ENCODE data around the gene UPK3BL2.
"Not testable (repeated sequence)": the region's sequence is repeated elsewhere in the genome, so short reads cannot be mapped to it uniquely, and the experiment has no call there.

The UPK3BL2 gene

GRCh38 chr7:102543596-102543995, at the start of gene UPK3BL2:
Gene UPK3BL2 (minus strand): TSS chr7:102543696. CDS start chr7:102543636, 60 bp downstream.
- not testable (repeated sequence) for DNase-seq (ENCODE audit: low read depth)

DNA sequence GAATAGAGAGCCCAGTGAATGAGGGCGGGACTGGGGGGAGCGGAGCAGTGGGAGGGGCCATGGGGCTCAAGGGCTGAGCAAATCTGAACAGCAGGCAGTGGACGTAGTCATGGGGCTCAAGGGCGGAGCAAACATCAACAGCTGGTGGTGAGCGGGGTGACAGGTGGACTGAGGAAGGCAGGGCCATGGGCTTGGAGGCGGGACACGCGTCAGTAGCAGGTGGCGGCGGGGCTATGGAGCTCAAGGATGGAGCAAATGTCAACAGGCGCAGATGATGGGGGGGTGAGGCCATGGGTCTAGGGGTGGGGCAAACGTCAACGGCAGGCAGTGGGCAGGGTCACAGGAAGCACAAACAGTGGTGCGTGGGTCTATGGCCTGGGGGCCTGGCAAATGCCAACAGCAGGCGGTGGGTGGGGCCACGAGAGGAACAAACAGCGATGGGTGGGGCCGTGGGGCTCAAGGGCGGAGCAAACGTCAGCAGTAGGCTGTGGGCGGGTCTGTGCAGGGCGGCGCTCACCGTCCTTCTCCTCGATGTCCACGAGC, 49.1 kb upstream of the UPK3BL2 start:
- not testable (repeated sequence) for DNase-seq (ENCODE audit: low read depth)

DNA sequence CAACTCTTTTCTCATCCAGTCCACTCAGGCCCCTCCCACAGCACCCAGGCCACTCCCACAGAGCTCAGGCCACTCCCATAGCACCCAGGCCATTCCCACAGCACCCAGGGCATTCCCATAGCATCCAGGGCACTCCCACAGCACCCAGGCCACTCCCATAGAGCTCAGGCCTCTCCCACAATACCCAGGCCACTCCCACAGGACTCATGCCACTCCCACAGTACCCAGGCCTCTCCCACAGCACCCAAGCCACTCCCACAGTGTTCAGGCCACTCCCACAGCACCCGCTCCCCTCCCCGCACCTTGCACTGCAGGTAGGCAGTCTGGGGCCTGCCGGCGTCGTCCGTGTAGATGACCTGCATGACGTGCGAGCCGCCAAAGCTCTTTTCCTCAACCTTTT, 46.4 kb upstream of the UPK3BL2 start:
- not testable (repeated sequence) for DNase-seq (ENCODE audit: low read depth)

DNA sequence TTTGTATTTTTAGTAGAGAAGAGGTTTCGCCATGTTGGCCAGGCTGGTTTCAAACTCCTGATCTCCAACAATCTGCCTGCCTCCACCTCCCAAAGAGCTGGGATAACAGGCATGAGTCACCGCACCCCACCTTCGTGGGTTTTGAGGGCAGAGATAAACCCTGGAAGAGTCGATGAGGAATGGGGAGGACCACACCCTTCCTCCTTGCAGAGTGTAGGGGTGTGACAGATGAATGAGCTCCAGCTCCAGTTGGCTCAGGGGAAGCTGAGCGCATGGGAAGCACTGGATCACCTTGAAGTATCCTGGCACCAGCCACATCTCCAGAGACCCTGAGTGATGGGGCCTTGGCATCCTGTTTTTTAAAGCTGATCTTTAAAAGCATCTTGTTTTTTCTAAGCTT, 40.0 kb upstream of the UPK3BL2 start:
- not testable (repeated sequence) for DNase-seq (ENCODE audit: low read depth)

DNA sequence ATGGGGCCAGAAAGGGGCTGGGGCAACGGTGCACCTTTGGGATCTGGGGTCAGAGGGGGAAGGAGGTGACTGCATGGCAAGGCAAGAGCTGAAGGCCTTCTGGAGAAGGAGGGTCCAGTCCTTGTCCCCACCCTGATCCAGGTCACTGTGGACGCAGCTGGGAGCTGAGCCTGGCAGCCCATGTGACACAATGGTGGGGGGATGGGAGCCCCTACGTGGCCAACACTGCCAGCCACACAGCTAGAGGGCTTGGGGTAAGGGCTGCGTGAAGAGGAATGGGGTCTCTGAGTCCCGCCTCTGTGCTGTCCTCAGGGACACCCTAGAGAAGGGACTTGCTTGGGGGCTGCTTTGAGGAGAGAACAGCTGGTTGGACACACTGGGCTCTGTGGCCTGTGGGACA, 38.2 kb upstream of the UPK3BL2 start:
- DNase-seq (ENCODE audit: low read depth): not testable (repeated sequence)

GRCh38 chr7:102578486-102578885, 35.0 kb upstream of the UPK3BL2 start:
- not testable (repeated sequence) for DNase-seq (ENCODE audit: low read depth)

DNA sequence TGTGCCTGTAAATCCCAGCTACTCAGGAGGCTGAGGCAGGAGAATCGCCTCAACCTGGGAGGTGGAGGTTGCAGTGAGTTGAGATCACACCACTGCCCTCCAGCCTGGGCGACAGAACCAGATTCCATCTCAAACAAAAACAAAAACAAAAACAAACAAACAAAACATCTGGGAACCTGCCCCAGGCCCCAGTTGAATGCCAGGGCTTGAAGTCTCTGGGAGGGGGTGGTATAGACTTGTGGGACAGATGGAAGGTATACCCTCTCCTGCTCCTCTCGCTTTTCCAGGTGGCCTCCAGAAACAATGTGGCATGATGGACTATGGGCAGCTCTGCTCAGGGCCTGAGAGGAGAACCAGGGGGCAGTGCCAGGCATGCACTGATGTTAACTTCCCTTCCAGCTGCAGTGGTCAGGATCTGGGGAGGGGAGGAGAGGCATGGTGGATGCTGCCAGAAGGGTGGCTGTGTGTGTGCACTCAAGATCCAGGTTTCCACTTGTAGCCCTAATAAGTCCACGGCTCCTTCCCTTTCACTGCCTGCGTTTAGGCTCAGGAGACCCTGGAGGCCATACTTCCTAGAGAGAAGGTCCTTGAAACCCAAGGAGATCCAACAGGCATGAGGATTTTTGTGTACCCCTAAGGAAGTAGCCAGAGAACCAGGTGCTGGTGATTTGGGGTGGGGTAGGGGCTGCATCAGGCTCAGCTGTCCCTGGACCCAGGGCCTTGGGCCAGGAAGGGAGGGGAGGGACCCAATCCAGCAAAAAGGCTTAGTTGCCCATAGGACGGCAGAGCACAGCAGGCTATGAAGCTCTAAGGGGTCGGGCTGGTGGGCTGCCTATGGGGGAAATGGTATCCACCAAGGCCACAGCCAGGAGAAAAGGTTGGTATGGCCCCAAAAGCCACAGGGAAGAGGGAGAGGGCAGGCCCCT, 34.1 kb upstream of the UPK3BL2 start:
- DNase-seq (ENCODE audit: low read depth): not testable (repeated sequence)

DNA sequence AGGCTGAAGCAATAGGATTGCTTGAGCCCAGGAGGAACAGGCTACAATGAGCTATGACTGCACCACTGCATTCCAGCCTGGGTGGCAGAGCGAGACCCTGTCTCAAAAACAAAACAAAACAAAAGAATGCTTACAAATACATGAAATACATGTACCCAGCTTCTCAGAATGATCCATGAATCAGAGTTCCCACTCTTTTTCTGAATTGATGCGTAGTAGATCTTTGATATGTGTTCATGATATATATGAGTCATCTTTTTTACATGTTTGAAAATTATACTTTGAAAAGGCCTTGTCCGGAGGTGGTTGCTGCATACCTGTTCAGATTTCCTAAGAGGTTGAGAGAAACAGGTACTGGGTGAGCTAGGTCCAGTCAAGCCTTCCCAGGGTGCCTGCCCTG, 32.9 kb upstream of the UPK3BL2 start:
- not testable (repeated sequence) for DNase-seq (ENCODE audit: low read depth)

- DNase-seq (ENCODE audit: low read depth): not testable (repeated sequence)
Measured at GRCh38 chr7:102574607-102575006, 31.1 kb upstream of the UPK3BL2 start.

- DNase-seq (ENCODE audit: low read depth): peak; percentile 94
Measured at GRCh38 chr7:102572261-102573239, 29.1 kb upstream of the UPK3BL2 start, which contains the start of gene POLR2J3. Gene POLR2J3 (minus strand): TSS chr7:102572583. CDS start chr7:102572521, 62 bp downstream.

GRCh38 chr7:102568620-102569019, 25.1 kb upstream of the UPK3BL2 start:
- DNase-seq (ENCODE audit: low read depth): not testable (repeated sequence)

GRCh38 chr7:102550808-102551422, 7.4 kb upstream of the UPK3BL2 start, which contains the start of gene SPDYE2:
Gene SPDYE2 (plus strand): TSS chr7:102551226. CDS start chr7:102553256, 2,030 bp downstream.
- DNase-seq (ENCODE audit: low read depth): not testable (repeated sequence)

DNA sequence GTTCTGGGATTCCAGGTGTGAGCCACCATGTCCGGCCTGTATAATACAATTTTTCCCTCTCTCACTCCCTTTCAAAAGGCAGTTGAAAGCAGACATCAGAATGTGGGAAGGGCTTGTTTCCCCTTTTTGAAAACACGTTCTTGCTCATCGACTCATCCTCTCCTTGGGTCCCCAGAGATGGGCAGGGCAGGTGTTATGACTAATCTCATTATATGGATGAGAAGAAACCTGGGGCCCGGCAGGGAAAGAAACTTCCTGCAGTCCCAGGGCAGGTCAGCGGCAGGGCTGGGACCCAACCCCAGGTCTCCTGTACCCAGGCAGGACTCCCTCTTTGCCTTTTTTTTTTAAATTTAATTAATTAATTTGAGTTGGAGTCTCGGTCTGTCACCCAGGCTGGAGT, 2.9 kb upstream of the UPK3BL2 start:
- DNase-seq (ENCODE audit: low read depth): not testable (repeated sequence)

- DNase-seq (ENCODE audit: low read depth): not testable (repeated sequence)
Measured at GRCh38 chr7:102545288-102545687, 1.8 kb upstream of the UPK3BL2 start.

- DNase-seq (ENCODE audit: low read depth): not testable (repeated sequence)
Measured at GRCh38 chr7:102544372-102544771, 876 bp upstream of the UPK3BL2 start.

- not testable (repeated sequence) for DNase-seq (ENCODE audit: low read depth)
Measured at GRCh38 chr7:102542771-102543170, 725 bp downstream of the UPK3BL2 start.

- DNase-seq (ENCODE audit: low read depth): not testable (repeated sequence)
Measured at GRCh38 chr7:102542083-102542482, 1.4 kb downstream of the UPK3BL2 start.

GRCh38 chr7:102540604-102541003, 2.9 kb downstream of the UPK3BL2 start:
- DNase-seq (ENCODE audit: low read depth): not testable (repeated sequence)

DNA sequence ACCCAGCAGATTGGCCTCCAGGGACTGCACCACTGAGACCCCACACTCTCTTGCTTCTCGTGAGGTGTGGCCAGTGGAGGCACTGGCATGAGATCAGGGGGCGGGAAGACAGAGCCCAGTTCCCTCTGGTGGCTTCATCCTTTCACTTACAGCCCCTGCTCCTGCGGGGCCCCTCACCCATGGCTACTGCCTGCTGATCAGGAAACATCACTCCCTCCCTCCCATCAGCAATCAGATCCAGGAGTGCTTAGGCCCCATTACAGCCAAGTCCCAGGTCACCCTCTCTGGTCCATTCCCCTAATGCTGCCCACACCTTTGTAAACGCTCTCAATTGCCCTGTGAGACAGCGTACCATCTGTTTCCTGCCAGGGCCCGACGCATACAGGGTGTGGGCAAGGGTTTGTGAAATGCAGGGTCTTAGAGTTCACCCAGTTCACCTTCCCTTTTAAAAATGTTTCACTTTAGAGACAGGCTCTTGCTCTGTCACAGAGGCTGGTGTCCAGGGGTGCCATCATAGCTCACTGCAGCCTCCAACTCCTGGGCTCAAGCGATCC, 8.4 kb downstream of the UPK3BL2 start:
- DNase-seq (ENCODE audit: low read depth): not testable (repeated sequence)

GRCh38 chr7:102532127-102532526, 11.4 kb downstream of the UPK3BL2 start:
- not testable (repeated sequence) for DNase-seq (ENCODE audit: low read depth)

GRCh38 chr7:102531583-102531982, 11.9 kb downstream of the UPK3BL2 start:
- not testable (repeated sequence) for DNase-seq (ENCODE audit: low read depth)
